ENCODE results near the gene SRSF7. TPM values are rescaled to one million over a fixed set of nuclear protein-coding genes. Genes with fewer than 3 reads are reported as not detected.

Gene SRSF7
- total RNA-seq, 1 donor from 2014 or later: 187 TPM

- H3K9me3 Mint-ChIP-seq: no peaks in the 10 kb centered on the region
- H3K27ac Mint-ChIP-seq: peak overlapping the region; percentile 94
- H3K27me3 Mint-ChIP-seq (ENCODE audit: low read depth): peaks cover 11% of the 10 kb centered on the region
- TF ChIP-seq CTCF (IDR thresholded peaks at IDR 0.05; ENCODE audit: unreplicated experiment): no peak
- peaks cover 11% of the 10 kb centered on the region for H3K4me1 Mint-ChIP-seq
- peaks cover 7% of the 10 kb centered on the region for H3K36me3 Mint-ChIP-seq
- H3K4me3 Mint-ChIP-seq: peak overlapping the region; percentile 91
- DNase-seq (ENCODE audit: low spot score in 2 of 2, unreplicated experiment in 2 of 2): no peak
Observed at GRCh38 chr2:38778687-38779082, 27.5 kb upstream of the SRSF7 start.

GRCh38 chr2:38776531-38776930 is 25.4 kb upstream of the SRSF7 start:
- H3K27me3 Mint-ChIP-seq (ENCODE audit: low read depth): peaks cover 11% of the 10 kb centered on the region
- no peaks in the 10 kb centered on the region for H3K9me3 Mint-ChIP-seq
- TF ChIP-seq CTCF (IDR thresholded peaks at IDR 0.05; ENCODE audit: unreplicated experiment): no peak
- DNase-seq (ENCODE audit: low spot score in 2 of 2, unreplicated experiment in 2 of 2): no peak
- peak overlapping the region; percentile 52 for H3K4me3 Mint-ChIP-seq
- peak overlapping the region; percentile 28 for H3K27ac Mint-ChIP-seq
- peaks cover 2% of the 10 kb centered on the region for H3K36me3 Mint-ChIP-seq
- peaks cover 11% of the 10 kb centered on the region for H3K4me1 Mint-ChIP-seq

GRCh38 chr2:38775921-38776225 is 24.7 kb upstream of the SRSF7 start:
- peaks cover 11% of the 10 kb centered on the region for H3K4me1 Mint-ChIP-seq
- H3K27me3 Mint-ChIP-seq (ENCODE audit: low read depth): peaks cover 11% of the 10 kb centered on the region

GRCh38 chr2:38775097-38775920 is 24.1 kb upstream of the SRSF7 start:
- Mint-ChIP-seq H3K27me3 (ENCODE audit: low read depth) (peaks cover 11% of the 10 kb centered on the region), H3K27ac (no peak overlapping the region), H3K4me1 (peaks cover 13% of the 10 kb centered on the region), H3K36me3 (no peaks in the 10 kb centered on the region), H3K4me3 (no peak overlapping the region), H3K9me3 (no peaks in the 10 kb centered on the region)
- no peak for TF ChIP-seq CTCF (IDR thresholded peaks at IDR 0.05; ENCODE audit: unreplicated experiment)
- DNase-seq (ENCODE audit: low spot score in 2 of 2, unreplicated experiment in 2 of 2): no peak

More at GRCh38 chr2:38775921-38776225, 24.7 kb upstream of the SRSF7 start:
- no peak for TF ChIP-seq CTCF (IDR thresholded peaks at IDR 0.05; ENCODE audit: unreplicated experiment)
- DNase-seq (ENCODE audit: low spot score in 2 of 2, unreplicated experiment in 2 of 2): no peak
- Mint-ChIP-seq H3K27ac (no peak overlapping the region), H3K36me3 (no peaks in the 10 kb centered on the region), H3K4me3 (no peak overlapping the region), H3K9me3 (no peaks in the 10 kb centered on the region)

GRCh38 chr2:38771632-38772031 is 20.5 kb upstream of the SRSF7 start:
- H3K36me3 Mint-ChIP-seq: no peaks in the 10 kb centered on the region
- H3K4me3 Mint-ChIP-seq: no peak overlapping the region
- TF ChIP-seq CTCF (IDR thresholded peaks at IDR 0.05; ENCODE audit: unreplicated experiment): no peak
- no peaks in the 10 kb centered on the region for H3K9me3 Mint-ChIP-seq
- H3K27me3 Mint-ChIP-seq (ENCODE audit: low read depth): peaks cover 11% of the 10 kb centered on the region
- DNase-seq (ENCODE audit: low spot score in 2 of 2, unreplicated experiment in 2 of 2): no peak
- H3K27ac Mint-ChIP-seq: no peak overlapping the region
- H3K4me1 Mint-ChIP-seq: peaks cover 6% of the 10 kb centered on the region

Measured in mesothelial cell of epicardium (in vitro differentiated cells).